ELR (cell line): ENCODE data around the gene KCNK4.

Experiments
- DNase-seq: peaks from one replicate; pipeline ENCODE4 v3.0.0-alpha.2; 2015; ENCODE audit warnings: low read depth

KCNK4 gene

DNA sequence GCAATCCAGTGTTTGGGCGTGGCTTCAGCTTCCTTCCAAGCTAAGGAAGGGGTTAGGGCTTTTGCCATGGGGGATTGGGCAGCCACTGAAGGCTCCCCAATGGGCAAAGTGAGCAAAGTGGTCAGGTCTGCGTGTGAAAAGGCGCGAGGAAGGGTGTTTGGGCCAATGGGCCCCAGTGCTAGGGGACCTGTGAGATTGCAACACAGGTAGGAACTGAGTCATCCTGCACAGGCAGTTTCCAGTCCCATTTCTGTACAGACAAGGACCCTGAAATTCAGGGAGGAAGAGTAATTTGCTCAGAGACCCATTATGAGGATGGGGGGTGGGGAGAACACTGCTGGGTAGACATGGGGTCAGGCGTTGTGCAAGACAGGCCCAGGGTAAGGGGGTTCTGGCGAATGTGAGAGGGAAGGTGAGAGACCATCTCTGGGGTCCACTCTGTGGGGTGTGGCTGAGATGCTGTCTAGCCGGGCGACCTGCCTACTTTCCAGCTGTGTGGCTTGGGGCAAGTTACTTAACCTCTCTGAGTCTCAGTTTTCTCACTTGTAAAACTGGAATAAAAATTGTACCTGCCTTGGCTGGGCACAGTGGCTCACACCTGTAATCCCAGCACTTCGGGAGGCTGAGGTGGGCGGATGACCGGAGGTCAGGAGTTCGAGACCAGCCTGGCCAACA lies 56.2 kb downstream of the KCNK4 start:
- peak; percentile 19 for DNase-seq

DNA sequence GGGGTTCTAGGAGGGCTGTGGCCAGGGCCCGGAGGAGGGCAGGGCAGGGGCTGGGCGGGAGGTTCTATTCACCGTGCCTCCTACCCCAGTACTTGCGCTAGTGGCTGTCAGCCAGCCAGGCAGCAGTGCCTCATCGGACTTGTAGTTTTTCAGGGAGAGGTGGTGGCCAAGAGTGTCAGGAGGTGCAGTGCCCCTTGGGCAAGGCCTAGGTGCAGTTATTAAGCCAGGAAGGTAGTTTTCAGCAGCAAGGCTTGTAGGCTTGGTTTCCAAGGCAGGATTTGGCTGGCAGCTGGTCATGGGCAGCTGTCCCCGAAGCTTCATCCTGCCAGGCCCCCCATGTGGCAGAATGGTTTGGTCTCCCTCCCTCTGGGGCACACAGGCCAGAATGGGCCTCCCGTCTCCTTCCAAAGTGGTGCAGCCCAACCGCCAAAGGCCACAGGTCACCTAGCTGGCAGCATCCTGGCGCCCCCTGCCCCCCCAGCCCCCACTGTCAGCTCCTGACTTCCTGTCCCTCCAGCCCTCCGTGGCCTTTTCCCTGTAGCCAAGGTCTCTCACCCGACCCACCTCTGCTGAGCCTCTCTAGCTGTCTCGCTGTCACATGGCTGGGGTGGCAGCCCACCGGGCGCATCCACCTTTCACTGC lies 57.4 kb downstream of the KCNK4 start:
- no peak for DNase-seq

GRCh38 chr11:64349025-64349387 lies 57.9 kb downstream of the KCNK4 start:
- DNase-seq, result no peak

DNA sequence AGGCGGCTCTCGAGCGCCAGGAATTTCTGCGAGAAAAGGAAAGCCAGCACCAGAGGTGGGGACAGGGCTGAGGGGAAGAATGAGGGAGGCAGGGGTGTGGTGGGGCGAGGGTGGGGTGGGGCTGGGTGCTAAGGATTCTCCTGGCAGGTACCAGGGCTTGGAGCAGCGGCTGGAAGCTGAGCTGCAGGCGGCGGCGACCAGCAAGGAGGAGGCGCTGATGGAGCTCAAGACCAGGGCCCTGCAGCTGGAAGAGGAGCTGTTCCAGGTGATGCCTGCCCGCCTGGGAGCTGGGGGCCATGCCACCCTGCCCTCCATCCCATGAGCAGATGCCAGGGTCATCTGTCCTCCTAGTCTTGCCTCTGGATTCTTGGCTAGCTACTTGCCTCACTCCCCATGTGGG lies 58.3 kb downstream of the KCNK4 start:
- DNase-seq, result no peak
